GM19099 (cell line): ENCODE measurements around the gene OR1K1.

Experiments
- POLR2A ChIP-seq: IDR thresholded peaks from 3 replicates; pipeline ENCODE4 v1.6.1; 2011; ENCODE audit warnings: low read depth; ENCODE audit not compliant: insufficient read length; ENCODE audit errors: extremely low read depth

The OR1K1 gene

DNA sequence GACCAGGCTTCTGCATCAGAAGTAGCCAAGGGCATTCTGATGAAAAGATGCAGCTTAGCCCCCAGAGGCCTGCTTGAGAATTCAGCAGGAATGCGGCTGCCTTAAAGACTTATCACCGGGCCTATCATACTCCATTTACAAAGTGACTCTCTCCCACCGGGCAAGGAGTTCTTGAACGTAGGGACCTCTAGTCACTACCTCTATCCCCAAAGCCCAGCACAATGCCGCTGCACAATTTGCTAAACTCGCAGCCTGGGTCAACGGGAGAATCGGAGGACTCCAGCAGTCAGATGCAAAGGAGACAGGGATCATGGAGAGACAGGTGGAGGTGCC lies 27.8 kb downstream of the OR1K1 start:
- no peak for TF ChIP-seq POLR2A

DNA sequence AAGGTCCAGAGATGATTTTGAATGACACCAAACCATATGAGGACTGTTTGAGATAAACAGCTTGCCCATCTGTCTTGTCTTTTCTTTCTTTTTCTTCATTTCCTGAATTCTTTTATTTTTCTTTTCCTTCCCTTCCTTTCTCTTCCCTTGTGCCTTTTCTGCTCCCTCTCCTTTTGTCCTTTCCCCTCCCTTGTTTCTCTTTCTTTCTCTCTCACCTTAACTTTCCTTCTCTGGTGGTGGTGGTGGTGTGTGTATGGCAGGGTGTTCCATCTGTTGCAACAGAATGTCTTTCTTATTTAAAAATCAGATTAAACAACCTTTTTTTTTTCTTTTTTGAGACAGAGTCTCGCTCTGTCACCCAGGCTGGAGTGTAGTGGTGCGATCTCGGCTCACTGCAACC lies 32.3 kb downstream of the OR1K1 start:
- no peak for TF ChIP-seq POLR2A

DNA sequence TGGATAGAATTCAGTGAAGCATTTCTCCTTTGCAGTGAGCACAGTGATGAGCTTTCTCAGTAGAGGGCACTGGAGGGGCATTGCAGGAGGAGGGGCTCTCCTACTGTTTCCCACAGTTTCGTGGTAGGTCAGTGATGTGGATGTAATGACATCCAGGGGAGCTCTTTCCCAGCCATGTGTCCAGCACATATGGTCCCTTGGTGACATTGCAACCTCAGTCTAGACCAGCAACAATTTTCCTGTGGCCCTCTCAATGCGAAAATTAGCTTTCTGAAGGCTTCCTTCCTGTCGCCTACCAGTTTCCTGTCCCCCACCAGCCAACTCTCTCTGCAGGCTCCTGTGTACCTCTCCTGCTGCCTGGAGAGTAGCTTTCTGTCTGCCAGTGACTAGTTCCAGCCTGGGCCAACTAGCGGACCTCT lies 35.4 kb downstream of the OR1K1 start:
- no peak for TF ChIP-seq POLR2A

DNA sequence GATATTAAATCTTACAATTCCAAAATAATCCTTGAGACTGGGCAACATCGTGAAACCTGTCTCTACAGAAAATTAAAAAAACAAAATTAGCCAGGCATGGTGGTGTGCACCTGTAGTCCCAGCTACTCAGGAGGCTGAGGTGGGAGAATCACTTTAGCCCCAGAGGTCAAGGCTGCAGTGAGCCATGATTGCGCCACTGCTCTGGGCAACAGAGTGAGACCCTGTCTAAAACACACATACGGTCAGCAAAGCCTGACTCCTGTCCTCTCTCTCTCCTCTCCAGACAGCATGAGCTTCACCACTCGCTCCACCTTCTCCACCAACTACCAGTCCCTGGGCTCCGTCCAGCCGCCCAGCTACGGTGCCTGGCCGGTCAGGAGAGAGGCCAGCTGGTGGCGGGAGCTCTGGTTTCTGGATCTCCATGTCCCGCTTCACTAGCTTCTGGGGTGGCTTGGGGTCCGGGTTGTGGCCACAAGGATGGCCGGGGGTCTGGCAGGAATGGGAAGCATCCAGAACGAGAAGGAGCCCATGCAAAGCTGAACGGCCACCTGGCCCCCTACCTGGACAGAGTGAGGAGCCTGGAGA lies 37.4 kb downstream of the OR1K1 start:
- TF ChIP-seq POLR2A, result no peak

DNA sequence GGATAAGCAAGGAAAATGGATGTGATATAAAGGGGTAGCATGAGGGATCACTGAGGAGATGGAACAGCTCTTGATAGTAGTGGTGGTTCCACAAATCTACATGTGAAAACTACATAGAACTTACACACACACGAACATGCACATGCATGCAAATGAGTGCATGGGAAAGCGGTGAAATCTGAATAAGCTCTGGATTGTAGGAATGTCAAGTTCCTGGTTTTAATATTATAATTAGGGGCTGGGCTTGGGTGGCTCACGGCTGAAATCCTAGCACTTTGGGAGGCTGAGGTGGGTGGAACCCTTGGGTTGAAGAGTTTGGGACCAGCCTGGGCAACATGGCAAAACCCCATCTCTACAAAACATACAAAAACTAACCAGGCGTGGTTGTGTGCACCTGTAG lies 41.6 kb downstream of the OR1K1 start:
- TF ChIP-seq POLR2A, result no peak

DNA sequence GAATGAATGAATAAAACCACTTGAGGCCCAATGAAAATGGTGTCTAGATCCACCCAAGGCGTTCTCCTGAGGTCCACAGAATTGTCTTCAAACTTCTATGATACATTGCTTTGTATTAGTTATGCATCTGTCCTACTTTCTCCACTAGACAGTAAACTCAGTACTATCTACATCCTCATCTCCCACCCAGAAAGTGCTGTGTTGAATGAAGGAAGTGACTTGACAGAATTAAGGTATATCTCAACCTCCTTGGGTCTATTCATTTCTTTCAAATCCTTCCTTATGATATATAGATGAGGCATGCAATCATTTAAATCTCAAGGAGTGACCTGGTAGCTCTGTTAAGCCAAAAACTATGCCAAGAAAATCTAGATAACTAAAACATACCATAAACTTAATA lies 44.2 kb downstream of the OR1K1 start:
- TF ChIP-seq POLR2A, result no peak

DNA sequence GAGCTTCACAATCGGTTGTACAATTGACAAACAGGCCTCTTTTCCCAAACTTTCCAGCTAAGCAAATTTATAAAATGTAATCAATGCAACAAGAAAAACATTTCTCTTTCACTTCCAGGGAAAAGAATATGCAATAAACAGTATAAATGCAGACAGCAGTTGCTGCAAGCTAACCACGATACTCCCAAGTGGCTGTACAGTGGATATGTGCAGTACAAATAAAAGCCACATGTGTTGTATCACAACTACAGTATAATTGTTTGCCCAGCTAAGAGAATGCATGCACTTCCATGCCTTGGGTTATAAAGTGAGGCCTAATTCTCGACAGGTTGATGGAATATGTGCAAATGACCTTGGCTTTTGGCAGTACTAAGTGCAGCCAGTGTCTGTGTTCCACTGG lies 45.2 kb downstream of the OR1K1 start:
- TF ChIP-seq POLR2A, result no peak

DNA sequence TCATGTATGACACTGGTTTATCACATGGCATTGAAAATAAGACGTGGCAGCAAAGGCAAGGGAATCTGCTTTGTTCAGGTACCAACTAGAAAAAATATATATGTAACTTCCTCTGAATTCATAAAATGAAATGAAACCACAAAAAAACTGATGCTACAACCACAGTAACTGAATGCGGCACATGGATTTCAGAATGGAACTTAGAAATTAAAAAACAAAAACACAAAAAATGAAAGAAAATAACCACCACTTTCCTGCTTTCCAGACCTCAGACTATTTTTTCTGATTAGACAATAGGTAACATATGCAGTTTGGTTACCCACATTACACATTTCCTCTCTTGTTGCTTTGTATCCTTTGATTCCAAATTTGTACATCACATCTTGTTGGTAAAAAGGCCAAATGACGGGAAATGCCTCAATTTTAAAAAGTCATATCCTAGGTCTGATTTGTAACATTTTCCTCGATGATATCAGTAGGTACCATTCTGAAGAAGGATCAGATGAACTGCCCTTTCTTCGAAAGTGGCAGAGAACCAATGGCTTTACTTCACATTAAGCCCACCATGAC lies 46.5 kb downstream of the OR1K1 start:
- TF ChIP-seq POLR2A, result no peak

DNA sequence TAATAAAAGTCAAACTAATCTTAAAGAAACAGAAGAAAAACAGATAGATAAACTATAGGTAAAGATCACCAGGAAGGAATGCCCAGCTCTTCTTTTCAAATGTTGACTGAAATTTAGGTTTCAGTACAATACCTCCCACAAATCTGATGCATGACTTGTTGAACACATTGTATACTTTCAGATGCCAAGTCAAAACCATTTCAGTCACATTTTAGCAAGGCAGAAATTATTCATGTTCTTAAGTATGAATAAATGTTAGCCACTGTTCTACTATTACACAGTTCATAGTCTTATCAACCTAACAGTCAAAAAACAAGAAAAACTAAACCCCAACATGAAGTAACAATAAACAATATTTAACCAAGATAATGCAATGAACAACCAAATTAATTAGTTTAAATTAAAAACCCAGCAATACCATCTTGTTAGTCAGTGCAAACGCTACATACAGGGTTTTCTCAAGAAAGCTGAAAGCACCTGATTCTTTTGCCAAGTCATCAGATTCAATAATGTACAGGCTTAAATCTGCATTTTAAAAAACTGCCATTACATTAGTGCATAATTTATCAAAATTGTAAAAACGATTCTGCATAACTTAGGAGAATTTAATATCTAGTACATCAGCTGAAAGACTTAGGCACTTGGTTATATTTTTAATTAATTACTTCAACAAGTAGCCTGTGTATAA lies 48.5 kb downstream of the OR1K1 start:
- no peak for TF ChIP-seq POLR2A
